Measurements from ENCODE around the gene TMEM181. TPM values are rescaled to one million over a fixed set of nuclear protein-coding genes. Genes with fewer than 3 reads are reported as not detected.
"Not testable (repeated sequence)": the region's sequence is repeated elsewhere in the genome, so short reads cannot be mapped to it uniquely, and the experiment has no call there.

TMEM181 gene
- total and polyA plus RNA-seq, 8 donors: 14.1 to 32.8 (median 23.1) TPM

DNA sequence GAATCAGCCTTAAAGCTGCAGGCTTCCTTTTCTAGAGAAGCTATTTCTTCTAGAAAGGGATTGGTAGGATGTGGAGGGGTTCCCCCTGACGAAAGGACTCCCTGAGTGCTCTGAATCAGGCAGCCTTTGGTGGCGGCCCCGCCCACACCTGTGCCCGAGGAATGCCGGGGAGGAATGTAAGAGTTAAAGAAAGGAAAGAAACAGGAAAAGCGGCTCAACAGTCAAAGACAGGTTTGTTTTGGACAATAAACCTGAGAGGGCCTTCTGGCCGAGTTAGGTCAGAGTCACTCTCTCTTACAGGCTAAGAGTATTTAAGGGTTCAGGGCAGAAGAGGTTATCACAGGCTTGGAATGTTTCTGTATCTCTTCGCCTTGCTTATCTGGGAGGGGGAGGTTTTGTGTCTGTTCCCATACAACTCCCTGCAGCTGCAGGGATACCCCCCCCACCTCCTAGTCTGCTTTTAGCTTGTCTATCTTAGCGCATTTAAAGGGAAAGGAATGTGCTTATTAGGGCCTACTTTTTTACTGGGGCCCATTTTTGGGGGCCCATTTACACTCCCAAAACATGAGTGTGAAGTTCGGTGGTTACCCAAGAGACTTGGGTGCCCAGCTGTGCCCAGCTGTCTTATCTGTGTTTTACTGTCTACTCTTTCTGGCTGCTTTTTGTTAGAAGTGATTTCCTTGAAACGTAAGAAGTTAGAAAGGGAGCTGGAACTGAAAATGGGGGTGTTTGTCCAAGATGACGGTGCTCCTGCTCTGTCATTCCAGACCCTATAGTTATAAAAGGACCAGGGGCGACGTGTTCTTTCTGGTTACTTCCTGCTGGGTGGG is 51.9 kb downstream of the TMEM181 start:
- no peak for DNase-seq
- Histone ChIP-seq H3K27me3 (no peaks in the 10 kb centered on the region), H3K27ac (no peak overlapping the region), H3K36me3 (peaks cover 5 to 37% (median 17%) of the 10 kb centered on the region in 3 donors), H3K4me3 (no peak overlapping the region), H3K4me1 (peaks cover 0 to 5% (median 0%) of the 10 kb centered on the region in 3 donors), H3K9me3 (no peaks in the 10 kb centered on the region)
- intact Hi-C loops (cut with DNase I): no loop called here
- TF ChIP-seq, protein P1, sequence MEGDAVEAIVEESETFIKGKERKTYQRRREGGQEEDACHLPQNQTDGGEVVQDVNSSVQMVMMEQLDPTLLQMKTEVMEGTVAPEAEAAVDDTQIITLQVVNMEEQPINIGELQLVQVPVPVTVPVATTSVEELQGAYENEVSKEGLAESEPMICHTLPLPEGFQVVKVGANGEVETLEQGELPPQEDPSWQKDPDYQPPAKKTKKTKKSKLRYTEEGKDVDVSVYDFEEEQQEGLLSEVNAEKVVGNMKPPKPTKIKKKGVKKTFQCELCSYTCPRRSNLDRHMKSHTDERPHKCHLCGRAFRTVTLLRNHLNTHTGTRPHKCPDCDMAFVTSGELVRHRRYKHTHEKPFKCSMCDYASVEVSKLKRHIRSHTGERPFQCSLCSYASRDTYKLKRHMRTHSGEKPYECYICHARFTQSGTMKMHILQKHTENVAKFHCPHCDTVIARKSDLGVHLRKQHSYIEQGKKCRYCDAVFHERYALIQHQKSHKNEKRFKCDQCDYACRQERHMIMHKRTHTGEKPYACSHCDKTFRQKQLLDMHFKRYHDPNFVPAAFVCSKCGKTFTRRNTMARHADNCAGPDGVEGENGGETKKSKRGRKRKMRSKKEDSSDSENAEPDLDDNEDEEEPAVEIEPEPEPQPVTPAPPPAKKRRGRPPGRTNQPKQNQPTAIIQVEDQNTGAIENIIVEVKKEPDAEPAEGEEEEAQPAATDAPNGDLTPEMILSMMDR (IDR thresholded peaks at IDR 0.05): no peak
- peak in 3 of 4 donors; percentile 14 to 75 (median 60) for ATAC-seq
- 50 to 59% methylated on average over 14 of the region's 14 CpGs for WGBS, 2 donors
- no peak for FAIRE-seq

DNA sequence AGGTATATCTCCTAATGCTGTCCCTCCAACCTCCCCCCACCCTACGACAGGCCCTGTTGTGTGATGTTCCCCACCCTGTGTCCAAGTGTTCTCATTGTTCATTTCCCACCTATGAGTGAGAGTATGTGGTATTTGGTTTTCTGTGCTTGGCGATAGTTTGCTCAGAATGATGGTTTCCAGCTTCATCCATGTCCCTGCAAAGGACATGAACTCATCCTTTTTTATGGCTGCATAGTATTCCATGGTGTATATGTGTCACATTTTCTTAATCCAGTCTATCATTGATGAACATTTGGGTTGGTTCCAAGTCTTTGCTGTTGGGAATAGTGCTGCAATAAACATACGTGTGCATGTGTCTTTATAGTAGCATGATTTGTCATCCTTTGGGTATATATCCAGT is 54.7 kb downstream of the TMEM181 start:
- FAIRE-seq; H3K4me3 ChIP-seq; ATAC-seq; H3K27me3 ChIP-seq; H3K9me3 ChIP-seq; H3K4me1 ChIP-seq; H3K27ac ChIP-seq; intact Hi-C loops (cut with DNase I): not testable (repeated sequence)
- WGBS, 2 donors: 98% methylated on average over 3 of the region's 3 CpGs
- peaks cover 0 to 11% (median 0%) of the 10 kb centered on the region in 3 donors for H3K36me3 ChIP-seq
- DNase-seq: peak in 1 of 6 donors; percentile 2

DNA sequence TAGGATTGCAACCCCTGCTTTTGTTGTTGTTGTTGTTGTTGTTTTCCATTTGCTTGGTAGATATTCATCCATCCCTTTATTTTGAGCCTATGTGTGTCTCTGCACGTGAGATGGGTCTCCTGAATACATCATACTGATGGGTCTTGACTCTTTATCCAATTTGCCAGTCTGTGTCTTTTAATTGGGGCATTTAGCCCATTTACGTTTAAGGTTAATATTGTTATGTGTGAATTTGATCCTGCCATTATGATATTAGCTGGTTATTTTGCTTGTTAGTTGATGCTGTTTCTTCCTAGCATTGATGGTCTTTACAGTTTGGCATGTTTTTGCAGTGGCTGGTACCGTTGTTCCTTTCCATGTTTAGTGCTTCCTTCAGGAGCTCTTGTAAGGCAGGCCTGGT is 58.4 kb downstream of the TMEM181 start:
- H3K4me1 ChIP-seq; H3K27ac ChIP-seq; DNase-seq; intact Hi-C loops (cut with DNase I); H3K4me3 ChIP-seq; H3K9me3 ChIP-seq; FAIRE-seq; H3K27me3 ChIP-seq; ATAC-seq: not testable (repeated sequence)
- H3K36me3 ChIP-seq: peaks cover 0 to 11% (median 0%) of the 10 kb centered on the region in 3 donors
- 92 to 96% methylated on average over 3 of the region's 3 CpGs for WGBS, 2 donors

DNA sequence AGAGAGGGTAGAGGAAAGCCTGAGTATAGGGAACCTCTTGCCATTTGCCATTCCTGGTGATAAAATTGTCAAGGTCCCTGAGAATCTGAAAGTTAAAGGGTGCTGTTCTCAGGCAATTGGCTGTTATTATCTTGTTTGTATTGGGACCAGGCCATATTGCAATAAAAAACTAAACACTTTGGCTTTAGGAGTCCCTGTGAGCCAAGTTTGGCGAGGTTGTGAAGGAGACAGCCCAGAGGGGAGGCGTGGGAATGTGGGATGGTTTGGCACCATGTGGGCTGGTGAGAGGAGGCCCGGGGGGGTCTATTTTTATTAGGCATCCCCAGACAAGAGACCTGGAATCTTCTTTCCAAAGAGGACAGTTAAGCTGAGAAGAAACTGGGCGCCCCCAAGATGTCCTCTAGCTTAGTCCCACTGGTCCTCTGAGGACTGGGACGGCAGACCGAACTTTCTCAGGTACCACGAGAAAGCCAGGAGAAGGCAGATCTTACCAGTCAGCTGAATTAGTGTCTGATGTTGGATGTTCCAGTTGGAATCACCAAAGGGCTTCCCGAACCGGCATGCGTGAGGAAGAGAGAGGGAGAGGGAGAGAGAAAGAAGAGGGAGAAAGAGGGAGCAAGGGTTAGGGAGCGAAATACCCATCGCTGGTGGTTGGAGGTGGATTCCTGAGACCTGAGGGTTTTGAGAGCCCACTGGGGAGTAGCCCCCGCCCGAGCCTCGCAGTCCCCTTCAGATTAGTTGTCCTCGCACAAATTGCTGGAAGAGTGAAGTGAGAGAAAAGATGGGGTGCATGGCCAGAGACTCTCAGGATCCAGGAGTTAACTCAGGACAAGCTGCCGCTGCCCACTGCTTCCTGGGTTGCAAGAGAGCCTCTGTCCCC is 60.3 kb downstream of the TMEM181 start:
- no peak for FAIRE-seq
- ATAC-seq: peak; percentile 76 to 94 (median 86)
- WGBS, 2 donors: 82 to 85% methylated on average over 17 of the region's 17 CpGs
- H3K27me3 ChIP-seq: no peaks in the 10 kb centered on the region
- TF ChIP-seq, protein P1 (IDR thresholded peaks at IDR 0.05): no peak
- H3K36me3 ChIP-seq: peaks cover 0 to 12% (median 0%) of the 10 kb centered on the region in 3 donors
- H3K9me3 ChIP-seq: no peaks in the 10 kb centered on the region
- no peak overlapping the region for H3K4me3 ChIP-seq
- peak in 1 of 6 donors; percentile 27 for DNase-seq
- intact Hi-C loops (cut with DNase I): no loop called here
- no peak overlapping the region for H3K27ac ChIP-seq
- H3K4me1 ChIP-seq: peaks cover 0 to 7% (median 7%) of the 10 kb centered on the region in 3 donors

DNA sequence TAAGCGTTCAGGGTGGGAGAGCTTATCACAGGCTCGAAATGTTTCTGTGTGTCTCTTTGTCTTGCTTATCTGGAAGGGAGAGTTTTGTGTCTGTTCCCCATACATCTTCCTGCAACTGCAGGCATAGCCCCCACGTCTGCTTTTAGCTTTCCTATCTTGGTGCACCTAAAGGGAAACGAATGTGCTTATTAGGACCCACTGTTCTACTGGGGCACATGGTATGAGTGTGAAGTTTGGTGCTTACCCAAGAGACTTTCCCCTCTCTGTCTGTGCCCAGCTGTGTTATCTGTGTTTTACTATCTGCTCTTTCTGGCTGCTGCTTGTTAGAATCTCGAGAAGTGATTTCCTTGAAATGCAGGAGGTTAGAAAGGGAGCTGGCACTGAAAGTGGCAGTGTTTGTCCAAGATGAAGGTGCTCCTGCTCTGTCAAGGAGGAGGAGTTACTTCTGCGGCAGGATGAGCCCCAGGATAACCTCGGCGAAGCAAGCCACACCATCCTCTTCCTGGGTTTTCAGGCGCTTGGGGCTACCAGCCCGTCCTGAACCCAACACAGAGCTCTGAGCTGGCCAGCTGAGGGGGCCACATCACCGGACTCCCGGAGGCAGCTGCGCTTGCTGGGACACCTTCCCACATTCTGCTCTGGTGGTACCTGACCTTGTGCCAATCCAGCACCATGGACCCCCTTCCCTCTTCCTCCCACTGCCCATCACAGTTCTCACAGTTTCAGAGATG is 61.2 kb downstream of the TMEM181 start:
- TF ChIP-seq, protein P1 (IDR thresholded peaks at IDR 0.05): no peak
- Histone ChIP-seq H3K36me3 (peaks cover 0 to 22% (median 0%) of the 10 kb centered on the region in 3 donors), H3K4me1 (peaks cover 0 to 7% (median 7%) of the 10 kb centered on the region in 3 donors), H3K9me3 (no peaks in the 10 kb centered on the region), H3K27ac (no peak overlapping the region), H3K4me3 (no peak overlapping the region), H3K27me3 (no peaks in the 10 kb centered on the region)
- 76 to 81% methylated on average over 13 of the region's 13 CpGs for WGBS, 2 donors
- intact Hi-C loops (cut with DNase I): no loop called here
- ATAC-seq (no peak), FAIRE-seq (no peak), DNase-seq (peak in 1 of 6 donors; percentile 6)
